ENCODE data around the gene CPB2.

Gene CPB2

DNA sequence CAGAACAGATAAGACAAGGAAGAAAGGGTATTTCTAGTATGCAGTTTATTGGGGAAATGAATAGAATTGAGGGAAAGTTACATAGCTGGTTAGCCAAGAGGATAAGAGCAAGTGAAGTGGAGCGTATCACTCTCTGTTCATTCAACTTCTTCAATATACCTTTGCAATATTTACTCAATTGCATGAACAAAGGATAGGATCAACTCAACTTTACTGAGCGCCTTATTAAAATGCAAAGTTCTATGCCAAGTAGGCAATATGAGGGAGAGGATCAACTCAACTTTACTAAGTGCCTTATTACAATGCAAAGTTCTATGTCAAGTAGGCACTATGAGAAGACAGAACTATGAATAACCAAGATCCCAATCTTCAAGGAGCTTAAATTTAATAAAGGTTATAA is 96.2 kb downstream of the CPB2 start:
- no peak overlapping the region for H3K4me3 ChIP-seq (ENCODE audit: low read depth, low read length)
- TF ChIP-seq, protein P1, sequence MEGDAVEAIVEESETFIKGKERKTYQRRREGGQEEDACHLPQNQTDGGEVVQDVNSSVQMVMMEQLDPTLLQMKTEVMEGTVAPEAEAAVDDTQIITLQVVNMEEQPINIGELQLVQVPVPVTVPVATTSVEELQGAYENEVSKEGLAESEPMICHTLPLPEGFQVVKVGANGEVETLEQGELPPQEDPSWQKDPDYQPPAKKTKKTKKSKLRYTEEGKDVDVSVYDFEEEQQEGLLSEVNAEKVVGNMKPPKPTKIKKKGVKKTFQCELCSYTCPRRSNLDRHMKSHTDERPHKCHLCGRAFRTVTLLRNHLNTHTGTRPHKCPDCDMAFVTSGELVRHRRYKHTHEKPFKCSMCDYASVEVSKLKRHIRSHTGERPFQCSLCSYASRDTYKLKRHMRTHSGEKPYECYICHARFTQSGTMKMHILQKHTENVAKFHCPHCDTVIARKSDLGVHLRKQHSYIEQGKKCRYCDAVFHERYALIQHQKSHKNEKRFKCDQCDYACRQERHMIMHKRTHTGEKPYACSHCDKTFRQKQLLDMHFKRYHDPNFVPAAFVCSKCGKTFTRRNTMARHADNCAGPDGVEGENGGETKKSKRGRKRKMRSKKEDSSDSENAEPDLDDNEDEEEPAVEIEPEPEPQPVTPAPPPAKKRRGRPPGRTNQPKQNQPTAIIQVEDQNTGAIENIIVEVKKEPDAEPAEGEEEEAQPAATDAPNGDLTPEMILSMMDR (IDR thresholded peaks at IDR 0.05; ENCODE audit: insufficient read depth, low read depth, low read length, missing control alignments), result no peak
- DNase-seq (ENCODE audit: low read depth), result no peak

DNA sequence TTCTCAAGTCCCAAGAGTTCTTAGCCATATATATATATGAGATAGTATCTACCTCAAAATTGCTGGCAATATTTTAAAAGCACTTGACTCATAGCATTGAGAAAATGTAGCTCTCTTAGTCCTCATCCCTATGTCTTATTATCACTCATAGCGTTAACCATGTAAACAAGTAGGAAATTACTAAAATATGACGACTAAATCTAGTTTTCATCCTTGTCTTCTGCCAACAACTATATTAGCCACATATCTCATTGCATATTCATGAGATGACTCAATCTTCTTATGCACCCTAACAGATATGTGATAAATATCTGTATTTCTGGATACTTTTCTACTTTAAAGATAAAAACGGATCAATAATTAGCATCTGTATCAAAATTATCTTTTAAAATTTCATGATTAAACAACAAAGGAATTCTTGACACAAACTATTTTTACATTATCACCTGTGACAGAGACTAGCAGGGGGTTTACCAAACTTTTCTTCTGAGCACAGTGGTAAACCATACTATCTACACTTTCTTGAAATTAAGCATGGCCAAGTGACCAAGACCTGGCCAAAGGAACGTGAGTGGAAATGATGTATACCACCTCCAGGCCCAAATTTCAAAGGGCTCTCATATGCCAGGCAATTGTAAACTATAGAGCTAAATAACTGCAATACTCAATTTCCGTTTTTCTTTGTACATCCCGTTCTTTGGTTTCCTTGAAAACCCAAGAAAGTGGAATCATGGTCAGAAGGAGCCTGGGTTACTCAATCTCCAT is 98.0 kb downstream of the CPB2 start:
- no peak for DNase-seq (ENCODE audit: low read depth)
- TF ChIP-seq, protein P1 (IDR thresholded peaks at IDR 0.05; ENCODE audit: insufficient read depth, low read depth, low read length, missing control alignments), result no peak
- H3K4me3 ChIP-seq (ENCODE audit: low read depth, low read length), result no peak overlapping the region

DNA sequence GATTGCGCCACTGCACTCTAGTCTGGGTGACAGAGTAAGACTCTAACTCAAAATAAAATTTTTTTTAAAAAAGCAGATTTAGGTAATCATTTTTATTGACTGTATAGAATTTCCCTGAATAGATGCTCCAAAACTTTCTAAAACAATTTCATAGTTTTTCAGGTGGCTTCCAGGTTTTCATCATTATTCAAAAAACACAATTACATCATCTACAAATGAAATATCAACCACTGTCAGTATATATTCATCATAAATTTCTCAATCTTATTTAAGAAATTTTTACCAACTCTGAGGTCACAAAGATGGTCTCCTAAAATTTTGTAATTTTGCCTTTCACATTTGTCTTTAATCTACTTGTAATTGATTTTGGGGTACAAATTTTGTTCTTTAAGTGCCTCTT is 100.3 kb downstream of the CPB2 start:
- TF ChIP-seq, protein P1 (IDR thresholded peaks at IDR 0.05; ENCODE audit: insufficient read depth, low read depth, low read length, missing control alignments), result no peak
- no peak for DNase-seq (ENCODE audit: low read depth)
- no peak overlapping the region for H3K4me3 ChIP-seq (ENCODE audit: low read depth, low read length)
